KMS-11 (cell line): ENCODE results near the gene FA2H.

ENCODE experiments used
- H2AFZ ChIP-seq: fragments of 200-600 bp; sonication (generic); 2 replicates; pipeline ENCODE4 v1.6.1; 2016; ENCODE audit warnings: antibody characterized with exemption, mixed run types, low read depth
- H3K27ac ChIP-seq: fragments of 200-600 bp; sonication (generic); 2 replicates; pipeline ENCODE4 v1.6.1; 2016; ENCODE audit warnings: mild to moderate bottlenecking, mixed run types
- H3K27me3 ChIP-seq: fragments of 200-600 bp; sonication (generic); 2 replicates; pipeline ENCODE4 v1.6.1; 2017; ENCODE audit warnings: mild to moderate bottlenecking, low read depth, mixed run types, moderate library complexity; ENCODE audit not compliant: insufficient read depth
- H3K36me3 ChIP-seq: fragments of 200-600 bp; sonication (generic); 2 replicates; pipeline ENCODE4 v1.6.1; 2017; ENCODE audit warnings: mild to moderate bottlenecking, mixed run types; ENCODE audit not compliant: insufficient read depth
- H3K4me1 ChIP-seq: fragments of 200-600 bp; sonication (generic); 2 replicates; pipeline ENCODE4 v1.6.1; 2016; ENCODE audit warnings: mild to moderate bottlenecking, low read depth, mixed run types; ENCODE audit not compliant: poor library complexity, severe bottlenecking
- H3K4me2 ChIP-seq: fragments of 200-600 bp; sonication (generic); 2 replicates; pipeline ENCODE4 v1.7.0; 2016; ENCODE audit warnings: mild to moderate bottlenecking, mixed run types
- H3K4me3 ChIP-seq: fragments of 200-600 bp; sonication (generic); IDR thresholded peaks from 2 replicates; pipeline ENCODE4 v1.6.1; 2017; ENCODE audit warnings: low read depth, low read length, mixed read lengths; ENCODE audit not compliant: insufficient read depth
- H3K79me2 ChIP-seq: fragments of 200-600 bp; sonication (generic); 2 replicates; pipeline ENCODE4 v1.6.1; 2016; ENCODE audit warnings: low read depth, mixed run types; ENCODE audit not compliant: insufficient read depth
- H3K9ac ChIP-seq: fragments of 200-600 bp; sonication (generic); 2 replicates; pipeline ENCODE4 v1.6.1; 2016; ENCODE audit warnings: mild to moderate bottlenecking, mixed run types
- H4K20me1 ChIP-seq: fragments of 200-600 bp; sonication (generic); 2 replicates; pipeline ENCODE4 v1.6.1; 2016; ENCODE audit warnings: mild to moderate bottlenecking, mixed run types; ENCODE audit not compliant: insufficient read depth
- TF ChIP-seq, protein P1 (sequence below): fragments of 200-600 bp; sonication (generic); conservative IDR thresholded peaks from 2 replicates; pipeline ENCODE4 v1.6.1; 2017; ENCODE audit warnings: low read depth, mild to moderate bottlenecking, antibody characterized with exemption, low read length, moderate library complexity, mixed read lengths

The FA2H gene

DNA sequence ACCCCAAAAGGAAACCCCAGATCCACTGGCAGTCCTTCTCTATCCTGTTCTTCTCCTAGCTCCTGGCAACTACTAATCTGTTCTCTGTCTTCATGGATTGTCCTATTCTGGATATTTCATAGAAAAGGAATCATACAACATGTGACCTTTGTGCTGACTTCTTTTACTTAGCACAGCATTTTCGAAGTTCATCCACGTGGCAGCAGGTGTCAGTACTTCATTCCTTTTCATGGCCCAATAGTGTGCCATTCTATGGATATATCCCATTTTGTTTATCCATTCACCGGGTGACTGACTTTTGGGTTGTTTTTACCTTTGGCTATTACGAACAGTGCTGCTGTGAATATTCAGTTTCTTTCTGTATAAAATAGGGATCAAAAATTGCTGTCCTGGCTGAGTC, 10.4 kb upstream of the FA2H start:
- TF ChIP-seq, protein P1, sequence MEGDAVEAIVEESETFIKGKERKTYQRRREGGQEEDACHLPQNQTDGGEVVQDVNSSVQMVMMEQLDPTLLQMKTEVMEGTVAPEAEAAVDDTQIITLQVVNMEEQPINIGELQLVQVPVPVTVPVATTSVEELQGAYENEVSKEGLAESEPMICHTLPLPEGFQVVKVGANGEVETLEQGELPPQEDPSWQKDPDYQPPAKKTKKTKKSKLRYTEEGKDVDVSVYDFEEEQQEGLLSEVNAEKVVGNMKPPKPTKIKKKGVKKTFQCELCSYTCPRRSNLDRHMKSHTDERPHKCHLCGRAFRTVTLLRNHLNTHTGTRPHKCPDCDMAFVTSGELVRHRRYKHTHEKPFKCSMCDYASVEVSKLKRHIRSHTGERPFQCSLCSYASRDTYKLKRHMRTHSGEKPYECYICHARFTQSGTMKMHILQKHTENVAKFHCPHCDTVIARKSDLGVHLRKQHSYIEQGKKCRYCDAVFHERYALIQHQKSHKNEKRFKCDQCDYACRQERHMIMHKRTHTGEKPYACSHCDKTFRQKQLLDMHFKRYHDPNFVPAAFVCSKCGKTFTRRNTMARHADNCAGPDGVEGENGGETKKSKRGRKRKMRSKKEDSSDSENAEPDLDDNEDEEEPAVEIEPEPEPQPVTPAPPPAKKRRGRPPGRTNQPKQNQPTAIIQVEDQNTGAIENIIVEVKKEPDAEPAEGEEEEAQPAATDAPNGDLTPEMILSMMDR = no peak
- Histone ChIP-seq H3K4me3 (no peak overlapping the region), H3K27me3 (no peaks in the 10 kb centered on the region), H3K27ac (no peak overlapping the region), H3K4me2 (no peak overlapping the region), H3K79me2 (no peaks in the 10 kb centered on the region), H3K9ac (no peak overlapping the region), H3K4me1 (no peaks in the 10 kb centered on the region), H4K20me1 (no peaks in the 10 kb centered on the region), H2AFZ (no peak overlapping the region), H3K36me3 (no peaks in the 10 kb centered on the region)

GRCh38 chr16:74778646-74779045, 4.0 kb upstream of the FA2H start:
- Histone ChIP-seq H3K4me1 (peaks cover 5% of the 10 kb centered on the region), H3K9ac (no peak overlapping the region), H3K27ac (no peak overlapping the region), H3K27me3 (0 out of 2 replicates have a peak, but pooled peaks cover 3% of the 10 kb centered on the region), H3K4me2 (no peak overlapping the region), H3K4me3 (no peak overlapping the region), H4K20me1 (no peaks in the 10 kb centered on the region), H3K36me3 (no peaks in the 10 kb centered on the region), H2AFZ (no peak overlapping the region), H3K79me2 (no peaks in the 10 kb centered on the region)
- TF ChIP-seq, protein P1 = no peak

DNA sequence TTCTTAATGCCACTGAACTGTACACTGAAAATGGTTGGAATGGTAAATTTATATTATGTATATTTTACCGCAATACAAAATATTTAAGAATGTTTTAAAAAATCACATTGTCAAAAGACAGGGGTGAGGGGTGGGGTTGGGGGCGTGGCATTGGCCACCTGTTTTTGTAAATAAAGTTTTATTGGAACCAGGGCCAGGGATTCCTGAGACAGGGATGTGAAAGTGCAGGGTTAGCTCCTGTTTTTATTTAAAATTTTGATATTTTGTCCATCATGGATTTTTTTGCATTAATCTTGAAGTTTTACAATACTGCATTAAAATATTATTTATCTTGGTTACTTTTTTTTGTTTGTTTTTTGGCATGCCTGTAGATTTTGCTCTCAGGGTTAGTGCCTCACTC, 2.3 kb upstream of the FA2H start:
- TF ChIP-seq, protein P1 = no peak
- no peak overlapping the region for H3K4me3 ChIP-seq
- no peaks in the 10 kb centered on the region for H4K20me1 ChIP-seq
- H2AFZ ChIP-seq = no peak overlapping the region
- 0 out of 2 replicates have a peak, but pooled peaks cover 3% of the 10 kb centered on the region for H3K27me3 ChIP-seq
- no peaks in the 10 kb centered on the region for H3K79me2 ChIP-seq
- H3K4me1 ChIP-seq = peaks cover 5% of the 10 kb centered on the region
- H3K36me3 ChIP-seq = no peaks in the 10 kb centered on the region
- H3K4me2 ChIP-seq = no peak overlapping the region
- no peak overlapping the region for H3K9ac ChIP-seq
- no peak overlapping the region for H3K27ac ChIP-seq

GRCh38 chr16:74775255-74775654, 635 bp upstream of the FA2H start:
- H3K36me3 ChIP-seq = no peaks in the 10 kb centered on the region
- peak overlapping the region; percentile 69 for H3K4me2 ChIP-seq
- no peaks in the 10 kb centered on the region for H3K79me2 ChIP-seq
- H3K27ac ChIP-seq = no peak overlapping the region
- no peak overlapping the region for H3K9ac ChIP-seq
- TF ChIP-seq, protein P1 = no peak
- no peak overlapping the region for H3K4me3 ChIP-seq
- H2AFZ ChIP-seq = peak overlapping the region; percentile 56
- no peaks in the 10 kb centered on the region for H4K20me1 ChIP-seq
- peaks cover 5% of the 10 kb centered on the region for H3K4me1 ChIP-seq
- 0 out of 2 replicates have a peak, but pooled peaks cover 3% of the 10 kb centered on the region for H3K27me3 ChIP-seq
